Measurements from ENCODE around the gene VPS37D.

The VPS37D gene

GRCh38 chr7:73721377-73721817, 53.8 kb downstream of the VPS37D start:
- no peak overlapping the region for H3K4me3 ChIP-seq (ENCODE audit: low read length)
- no peak for TF ChIP-seq CTCF (IDR thresholded peaks at IDR 0.05; ENCODE audit: insufficient read depth, low read depth, low read length, missing control alignments)
- no peak for DNase-seq (ENCODE audit: low read depth)

Data from epithelial cell of esophagus (primary cell).